Right ventricle myocardium superior (tissue), 1 donor: ENCODE measurements around the gene AHCTF1. TPM values are rescaled to one million over a fixed set of nuclear protein-coding genes. Genes with fewer than 3 reads are reported as not detected.

ENCODE experiments used
- ATAC-seq: fragments of 200-7000 bp; cut with Tn5 transposase; one replicate; pipeline ENCODE4 v1.9.1; 2020; ENCODE audit warnings: mild to moderate bottlenecking; ENCODE audit not compliant: poor library complexity
- DNase-seq: peaks from one replicate; pipeline ENCODE4 v3.0.0-alpha.2; 2020
- intact Hi-C: fragments of 100-400 bp; cut with DNase I; formaldehyde crosslinking; loops from one replicate; pipeline ENCODE4 v1.11.2; 2022
- total RNA-seq: library from RNA; stranded (reverse); fragmentation: NEBNext Ultra II Directional; extraction: Animal tissue kit (Norgen Biotek cat#: 25700); gene quantifications from one replicate; pipeline ENCODE4 v1.2.1, GENCODE V29; 2021
- donor health status: DM: no; HTN: yes; CAD: no; lungs with severe emphysema.

The AHCTF1 gene
- total RNA-seq, 1 donor from 2014 or later = 19.7 TPM

DNA sequence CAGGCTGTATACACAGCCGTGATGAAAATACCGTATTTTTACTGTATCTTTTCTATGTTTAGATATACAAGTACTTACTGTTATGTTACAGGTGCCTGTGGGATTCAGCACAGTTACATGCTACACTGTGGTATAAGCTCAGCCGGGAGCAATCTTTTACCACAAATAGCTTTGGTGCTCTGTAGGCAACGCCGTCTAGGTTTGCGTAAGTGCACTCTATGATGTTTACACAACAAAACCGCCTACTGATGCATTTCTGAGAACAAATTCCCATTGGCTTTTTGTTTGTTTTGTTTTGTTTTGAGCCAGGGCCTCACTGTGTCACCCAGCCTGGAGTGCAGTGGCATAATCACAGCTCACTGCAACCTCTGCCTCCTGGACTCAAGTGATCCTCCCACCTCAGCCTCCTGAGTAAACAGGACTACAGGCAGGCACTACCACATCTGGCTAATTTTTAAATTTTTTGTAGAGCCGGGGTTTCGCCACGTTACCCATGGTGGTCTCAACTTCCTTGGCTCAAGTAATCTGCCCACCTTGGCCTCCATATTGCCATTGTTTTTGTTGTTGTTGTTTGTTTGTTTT is 126.5 kb downstream of the AHCTF1 start:
- DNase-seq (no peak), ATAC-seq (no peak)
- intact Hi-C loops = no loop called here

GRCh38 chr1:246803883-246804282 is 127.9 kb downstream of the AHCTF1 start:
- ATAC-seq (no peak), DNase-seq (no peak)
- intact Hi-C loops = no loop called here

DNA sequence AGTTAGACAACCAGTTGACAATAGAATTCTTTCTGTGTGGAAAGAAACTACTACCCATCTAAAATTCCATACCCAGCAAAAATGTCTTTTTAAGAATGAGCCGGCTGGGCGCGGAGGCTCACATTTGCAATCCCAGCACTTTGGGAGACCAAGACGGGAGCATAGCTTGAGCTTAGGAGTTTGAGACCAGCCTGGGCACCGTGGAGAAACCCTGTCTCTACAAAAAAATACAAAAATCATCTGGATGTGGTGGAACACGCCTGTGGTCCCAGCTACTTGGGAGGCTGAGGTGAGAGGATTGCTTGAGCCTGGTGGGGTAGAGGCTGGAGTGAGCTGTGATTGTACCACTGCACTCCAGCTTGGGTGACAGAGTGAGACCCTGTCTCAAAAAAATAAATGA is 128.4 kb downstream of the AHCTF1 start:
- intact Hi-C loops = no loop called here
- no peak for DNase-seq
- ATAC-seq = no peak

DNA sequence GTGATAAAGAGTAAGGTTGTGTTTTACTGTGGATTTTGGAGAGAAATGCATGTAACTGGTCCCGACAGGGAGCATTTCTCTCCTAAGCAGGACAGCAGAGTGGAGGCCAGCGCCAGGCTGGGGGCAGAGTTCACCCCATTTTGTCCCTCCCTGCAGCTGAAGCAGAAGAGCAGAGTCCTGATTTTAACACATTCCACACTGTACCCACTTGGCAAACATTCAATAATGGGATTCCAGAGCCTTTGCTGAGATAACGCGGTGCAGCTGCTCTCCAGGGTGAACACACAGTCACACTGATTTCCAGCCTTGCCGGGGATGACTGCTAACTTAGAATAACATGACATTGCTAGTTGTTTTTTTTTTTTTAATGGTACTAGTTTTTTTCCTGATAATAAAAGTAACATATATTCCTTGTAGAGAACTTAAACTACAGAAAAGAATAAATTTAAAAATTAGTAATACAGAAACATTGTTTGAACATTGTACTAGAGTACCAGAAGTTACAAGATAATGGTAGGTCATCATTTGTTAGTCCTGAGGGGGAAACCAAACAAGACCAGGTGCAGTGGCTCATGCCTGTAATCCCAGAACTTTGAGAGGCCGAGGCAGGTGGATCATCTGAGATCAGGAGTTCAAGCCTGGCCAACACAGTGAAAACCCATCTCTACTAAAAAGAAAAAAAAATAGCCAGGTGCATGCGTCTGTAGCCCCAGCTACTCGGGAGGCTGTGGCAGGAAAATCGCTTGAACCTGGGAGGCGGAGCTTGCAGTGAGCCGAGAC is 130.3 kb downstream of the AHCTF1 start:
- intact Hi-C loops = no loop called here
- DNase-seq (no peak), ATAC-seq (peak; percentile 17)

- intact Hi-C loops = no loop called here
- DNase-seq = no peak
- no peak for ATAC-seq
These were observed 131.0 kb downstream of the AHCTF1 start for GRCh38 chr1:246800756-246801155.

GRCh38 chr1:246800356-246800755 is 131.4 kb downstream of the AHCTF1 start:
- intact Hi-C loops = no loop called here
- ATAC-seq = no peak
- no peak for DNase-seq

DNA sequence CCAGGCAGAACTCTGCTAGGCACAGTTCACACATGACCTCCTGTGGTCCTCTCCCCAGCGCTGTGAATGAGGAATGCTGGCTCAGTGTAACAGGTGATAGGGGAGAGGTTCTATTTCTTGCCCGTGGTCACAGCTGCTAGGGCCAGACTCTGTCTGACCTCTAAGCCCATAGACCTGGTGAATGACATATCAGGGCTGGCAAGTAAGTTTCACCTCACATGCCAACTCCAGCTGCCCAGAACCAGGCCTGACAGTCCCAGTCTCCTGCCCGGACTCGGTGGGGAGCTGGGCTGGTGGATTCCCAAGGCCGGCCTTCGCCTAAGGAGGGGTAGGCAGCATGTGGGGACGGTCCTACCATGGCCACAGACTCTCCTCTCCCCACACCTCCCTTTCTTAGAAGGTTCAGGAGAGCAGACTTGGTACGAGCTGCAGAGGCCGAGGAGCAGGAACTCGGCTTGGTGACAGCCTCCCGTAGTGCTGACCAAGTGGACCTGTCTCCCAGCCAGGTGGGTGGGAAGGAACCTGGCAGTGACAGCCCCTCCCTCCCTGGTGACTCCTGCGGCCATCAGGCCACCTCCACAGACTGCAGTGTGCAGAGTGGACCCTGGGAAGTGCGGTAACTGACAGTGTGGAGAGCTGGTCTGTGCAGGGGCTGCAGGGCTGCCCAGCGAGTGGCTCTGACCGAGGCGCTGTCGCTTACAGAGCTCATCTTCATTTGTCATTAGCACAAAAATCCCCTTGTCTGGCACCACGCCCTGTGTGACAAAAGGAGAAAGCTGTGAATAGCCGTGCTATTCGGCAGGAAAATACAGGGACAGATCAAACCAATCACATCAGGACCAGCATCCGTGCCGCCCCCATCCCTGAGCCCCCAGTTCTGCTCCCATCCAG is 132.9 kb downstream of the AHCTF1 start:
- ATAC-seq (peak; percentile 81), DNase-seq (no peak)
- intact Hi-C loops = no loop called here

- DNase-seq (no peak), ATAC-seq (no peak)
- intact Hi-C loops = no loop called here
These were observed 133.6 kb downstream of the AHCTF1 start for GRCh38 chr1:246798107-246798506.

DNA sequence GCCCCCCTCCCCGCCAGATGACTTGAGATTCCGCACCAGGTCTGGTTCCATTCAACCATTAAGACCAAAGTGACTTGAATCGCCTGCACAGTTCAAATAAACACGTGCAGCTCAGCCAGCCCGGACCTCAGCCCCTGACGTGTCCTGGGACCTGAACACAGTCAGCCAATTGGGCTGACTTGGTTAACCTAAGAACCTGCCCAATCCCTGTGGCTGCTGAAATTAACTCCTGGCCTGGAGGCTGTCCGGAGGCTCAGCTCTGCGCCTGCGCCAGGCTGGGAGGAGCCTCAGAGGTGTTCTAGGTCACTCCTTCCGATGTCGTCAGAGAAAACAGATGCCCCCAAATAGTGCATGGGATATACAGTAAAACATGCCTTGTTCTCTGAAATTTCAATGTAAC is 134.2 kb downstream of the AHCTF1 start:
- no peak for DNase-seq
- intact Hi-C loops = no loop called here
- no peak for ATAC-seq

GRCh38 chr1:246797157-246797556 is 134.6 kb downstream of the AHCTF1 start:
- intact Hi-C loops = no loop called here
- ATAC-seq (no peak), DNase-seq (no peak)

- no peak for ATAC-seq
- DNase-seq = no peak
- intact Hi-C loops = no loop called here
These were observed 135.6 kb downstream of the AHCTF1 start for GRCh38 chr1:246795906-246796694.

- peak; percentile 32 for ATAC-seq
- DNase-seq = no peak
- intact Hi-C loops = no loop called here
These were observed 136.7 kb downstream of the AHCTF1 start for GRCh38 chr1:246794828-246795671.

- no peak for DNase-seq
- intact Hi-C loops = no loop called here
These were observed 137.5 kb downstream of the AHCTF1 start for GRCh38 chr1:246794048-246794827.

DNA sequence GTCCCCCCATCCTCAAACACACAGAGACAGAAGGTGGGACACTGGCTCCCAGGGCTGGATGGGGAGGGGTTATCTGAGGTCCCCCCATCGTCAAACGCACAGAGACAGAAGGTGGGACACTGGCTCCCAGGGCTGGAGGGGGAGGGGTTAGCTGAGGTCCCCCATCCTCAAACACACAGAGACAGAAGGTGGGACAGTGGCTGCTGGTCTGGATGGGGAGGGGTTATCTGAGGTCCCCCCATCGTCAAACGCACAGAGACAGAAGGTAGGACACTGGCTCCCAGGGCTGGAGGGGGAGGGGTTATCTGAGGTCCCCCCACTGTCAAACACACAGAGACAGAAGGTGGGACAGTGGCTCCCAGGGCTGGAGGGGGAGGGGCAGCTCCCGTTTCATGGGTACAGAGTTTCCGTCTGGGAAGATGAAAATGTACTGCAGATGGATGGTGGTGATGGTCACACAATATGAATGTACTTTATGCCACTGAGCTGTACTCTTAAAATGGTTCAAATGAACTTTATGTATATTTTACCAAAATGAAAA is 138.3 kb downstream of the AHCTF1 start:
- intact Hi-C loops = no loop called here
- DNase-seq (no peak), ATAC-seq (no peak)

More at GRCh38 chr1:246794048-246794827, 137.5 kb downstream of the AHCTF1 start:
- peak; percentile 17 for ATAC-seq

GRCh38 chr1:246792603-246793002 is 139.1 kb downstream of the AHCTF1 start:
- intact Hi-C loops = no loop called here
- DNase-seq = no peak
- ATAC-seq = no peak

GRCh38 chr1:246791303-246791918 is 140.3 kb downstream of the AHCTF1 start:
- DNase-seq = no peak
- intact Hi-C loops = no loop called here
- no peak for ATAC-seq

DNA sequence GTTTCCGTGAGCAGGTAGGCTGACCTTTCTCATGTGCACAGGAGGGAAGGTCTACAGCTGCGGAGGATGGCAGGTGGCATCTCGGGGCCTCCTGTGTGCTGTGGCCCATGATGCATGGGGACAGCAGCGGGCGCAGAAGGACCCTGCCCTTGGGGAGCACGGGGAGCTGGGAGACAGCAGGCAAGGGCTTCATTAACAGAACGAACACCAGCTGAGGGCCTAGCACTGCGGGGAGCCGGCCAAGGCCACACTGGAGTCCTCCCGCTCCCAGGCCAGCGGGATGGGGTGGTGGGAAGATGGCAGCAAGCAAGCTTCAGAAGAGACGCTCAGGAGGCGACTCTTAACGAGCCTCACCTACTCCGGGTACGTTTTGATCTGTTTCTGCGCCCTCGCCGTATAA is 140.9 kb downstream of the AHCTF1 start:
- ATAC-seq (no peak), DNase-seq (no peak)
- intact Hi-C loops = no loop called here
